Measurements from ENCODE around the gene CNTNAP5.

The CNTNAP5 gene

GRCh38 chr2:124923097-124923496 lies 898.0 kb downstream of the CNTNAP5 start:
- Mint-ChIP-seq H3K27ac (no peak overlapping the region), H3K4me3 (no peak overlapping the region), H3K4me1 (no peaks in the 10 kb centered on the region), H3K9me3 (peaks cover 21% of the 10 kb centered on the region), H3K36me3 (no peaks in the 10 kb centered on the region)
- ATAC-seq (no peak), DNase-seq (ENCODE audit: low spot score in 2 of 2) (no peak)

GRCh38 chr2:124933883-124934282 lies 908.8 kb downstream of the CNTNAP5 start:
- Mint-ChIP-seq H3K36me3 (no peaks in the 10 kb centered on the region), H3K9me3 (peaks cover 20% of the 10 kb centered on the region), H3K27ac (no peak overlapping the region), H3K4me3 (no peak overlapping the region), H3K4me1 (no peaks in the 10 kb centered on the region)
- no peak for DNase-seq (ENCODE audit: low spot score in 2 of 2)
- ATAC-seq = no peak

GRCh38 chr2:124953921-124954320 lies 928.8 kb downstream of the CNTNAP5 start:
- Mint-ChIP-seq H3K4me3 (no peak overlapping the region), H3K27ac (no peak overlapping the region), H3K9me3 (peaks cover 22% of the 10 kb centered on the region), H3K4me1 (no peaks in the 10 kb centered on the region), H3K36me3 (no peaks in the 10 kb centered on the region)
- ATAC-seq (no peak), DNase-seq (ENCODE audit: low spot score in 2 of 2) (no peak)

GRCh38 chr2:124959581-124959980 lies 934.5 kb downstream of the CNTNAP5 start:
- Mint-ChIP-seq H3K27ac (no peak overlapping the region), H3K9me3 (peaks cover 16% of the 10 kb centered on the region), H3K4me1 (no peaks in the 10 kb centered on the region), H3K36me3 (no peaks in the 10 kb centered on the region), H3K4me3 (no peak overlapping the region)
- ATAC-seq = no peak
- no peak for DNase-seq (ENCODE audit: low spot score in 2 of 2)

- no peaks in the 10 kb centered on the region for H3K36me3 Mint-ChIP-seq
- no peak overlapping the region for H3K4me3 Mint-ChIP-seq
- ATAC-seq = no peak
- H3K27ac Mint-ChIP-seq = no peak overlapping the region
- DNase-seq (ENCODE audit: low spot score in 2 of 2) = no peak
- peaks cover 11% of the 10 kb centered on the region for H3K9me3 Mint-ChIP-seq
- H3K4me1 Mint-ChIP-seq = no peaks in the 10 kb centered on the region
These were observed 936.0 kb downstream of the CNTNAP5 start for GRCh38 chr2:124961132-124961531.

Measured in stimulated activated effector memory CD8-positive, alpha-beta T cell treated with anti-CD3 and anti-CD28 coated beads, Interleukin-12 subunit alpha, Interleukin-12 subunit beta, amount 100 ng/mL, for 72 hours (primary cell).